ENCODE measurements around the gene DDX25. TPM values are rescaled to one million over a fixed set of nuclear protein-coding genes. Genes with fewer than 3 reads are reported as not detected.

The DDX25 gene
- total and polyA plus RNA-seq, 10 of the 15 experiments (the other 5 are each of a cell fraction or from before 2014, with no cell fraction given) = 0.05 TPM; not detected in 9

DNA sequence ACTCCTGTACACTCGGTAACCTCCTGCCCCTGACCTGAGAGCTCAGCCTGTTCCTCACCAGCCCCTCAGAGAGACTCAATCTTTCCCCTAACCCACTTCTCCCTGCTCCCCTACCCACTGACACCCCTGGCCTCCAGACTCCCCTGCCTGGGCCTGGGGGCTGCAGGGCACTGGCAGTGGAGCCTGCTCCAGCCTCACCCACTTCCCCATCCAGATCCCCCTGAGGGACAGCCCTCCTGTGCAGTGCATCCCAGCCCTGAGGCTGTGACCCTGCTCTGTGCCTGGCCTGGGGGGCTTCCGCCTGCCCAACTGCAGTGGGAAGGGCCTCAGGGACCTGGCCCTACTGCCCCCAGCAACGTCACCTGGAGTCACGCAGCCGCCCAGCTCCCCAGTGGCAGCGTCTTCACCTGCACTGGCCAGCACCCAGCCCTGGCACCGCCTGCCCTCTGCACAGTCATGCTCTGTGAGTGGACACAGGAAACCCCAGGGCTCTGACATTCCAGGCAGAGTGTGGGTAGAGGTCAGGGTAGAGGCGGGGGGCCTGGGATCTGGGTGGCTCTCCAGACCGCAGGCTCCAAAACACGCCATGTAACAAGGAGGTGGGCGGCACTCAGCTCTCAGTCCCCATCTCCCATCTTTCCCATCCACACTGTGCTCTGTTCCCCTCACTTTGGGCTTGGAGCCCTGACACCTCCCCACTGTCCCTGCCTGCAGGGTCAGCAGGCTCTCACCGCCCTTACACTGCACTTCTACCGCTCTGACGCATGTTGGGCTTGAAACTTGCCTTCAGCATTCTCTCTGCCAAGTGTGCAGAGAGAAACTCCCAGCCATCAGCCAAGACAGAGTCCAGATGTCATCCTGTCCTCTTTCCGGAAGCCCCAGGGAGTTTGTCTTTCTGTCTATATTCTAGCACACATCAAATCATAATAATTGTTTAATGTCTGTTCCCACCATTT is 46.7 kb downstream of the DDX25 start:
- ChIA-PET CTCF (no interaction called here), RAD21 (ENCODE audit: unreplicated experiment) (no interaction called here), POLR2A (no interaction called here), SMC1A (ENCODE audit: uncharacterized antibody, unreplicated experiment) (no interaction called here)
- Histone ChIP-seq H3K4me1 (ENCODE audit: control insufficient read depth, insufficient read depth, low read length) (no peaks in the 10 kb centered on the region), H3K9ac (ENCODE audit: control insufficient read depth, insufficient read depth, low read length) (no peak overlapping the region), H3K4me2 (ENCODE audit: control insufficient read depth, insufficient read depth) (no peak overlapping the region), H3K79me2 (ENCODE audit: control insufficient read depth, insufficient read depth, low read length) (no peaks in the 10 kb centered on the region), H3K27me3 (replicated peaks in 1 of 2; ENCODE audit: control insufficient read depth in 2 of 2, insufficient read depth in 2 of 2, low read length in 1 of 2) (no peaks in the 10 kb centered on the region), H4K20me1 (ENCODE audit: control insufficient read depth, insufficient read depth) (no peaks in the 10 kb centered on the region), H3K27ac (ENCODE audit: control insufficient read depth, insufficient read depth) (no peak overlapping the region), H3K36me3 (ENCODE audit: control insufficient read depth in 2 of 2, insufficient read depth in 2 of 2, low read length in 1 of 2) (no peaks in the 10 kb centered on the region), H2AFZ (ENCODE audit: control insufficient read depth, low read depth, low read length) (no peak overlapping the region), H3K4me3 (no peak overlapping the region), H3K9me3 (replicated peaks; ENCODE audit: control insufficient read depth, insufficient read depth, low read length) (no peaks in the 10 kb centered on the region)
- FAIRE-seq (no peak), DNase-seq (ENCODE audit: low read depth, low spot score) (no peak), ATAC-seq (peak; percentile 27; the same call in 2 of the 3 replicates)
- intact Hi-C loops (cut with micrococcal nuclease; ENCODE audit: unreplicated experiment) (no loop called here), in situ Hi-C loops (cut with MboI) (no loop called here)
- no TSS peak for BruUV-seq (replicated peaks)
- WGBS (ENCODE audit: insufficient coverage, insufficient replicate concordance, low lambda C conversion rate, missing lambda C conversion rate) = 22% methylated on average over 15 of the region's 15 CpGs
- no peak for TF ChIP-seq NR2C2 (IDR thresholded peaks at IDR 0.05; ENCODE audit: borderline replicate concordance, control insufficient read depth, insufficient read length, low read depth)
- TF ChIP-seq RB1 (IDR thresholded peaks at IDR 0.05; ENCODE audit: borderline replicate concordance) = no peak
- no peak for TF ChIP-seq BHLHE40 (IDR thresholded peaks at IDR 0.05; ENCODE audit: borderline replicate concordance in 1 of 2, low read depth in 2 of 2, low read length in 1 of 2)
- no peak for TF ChIP-seq SRF (IDR thresholded peaks at IDR 0.05; ENCODE audit: low read depth in 2 of 2, low read length in 2 of 2)
- TF ChIP-seq YY1 (IDR thresholded peaks at IDR 0.05; ENCODE audit: low read depth, low read length) = no peak
- no peak for TF ChIP-seq CHD4 (IDR thresholded peaks at IDR 0.05)
- TF ChIP-seq SREBF2 (IDR thresholded peaks at IDR 0.05; ENCODE audit: low read length) = no peak
- no peak for TF ChIP-seq NRF1 (conservative IDR thresholded peaks at IDR 0.05; ENCODE audit: low read depth, low read length)
- TF ChIP-seq RUNX3 (IDR thresholded peaks at IDR 0.05; ENCODE audit: low read length) = no peak
- no peak for TF ChIP-seq POLR2AphosphoS5 (IDR thresholded peaks at IDR 0.05; ENCODE audit: low read length)
- TF ChIP-seq EGR1 (IDR thresholded peaks at IDR 0.05; ENCODE audit: borderline replicate concordance in 1 of 2, low read depth in 2 of 2, low read length in 2 of 2) = no peak

All from GM12878 (cell line).